ENCODE measurements around the gene TAF11.

DNA sequence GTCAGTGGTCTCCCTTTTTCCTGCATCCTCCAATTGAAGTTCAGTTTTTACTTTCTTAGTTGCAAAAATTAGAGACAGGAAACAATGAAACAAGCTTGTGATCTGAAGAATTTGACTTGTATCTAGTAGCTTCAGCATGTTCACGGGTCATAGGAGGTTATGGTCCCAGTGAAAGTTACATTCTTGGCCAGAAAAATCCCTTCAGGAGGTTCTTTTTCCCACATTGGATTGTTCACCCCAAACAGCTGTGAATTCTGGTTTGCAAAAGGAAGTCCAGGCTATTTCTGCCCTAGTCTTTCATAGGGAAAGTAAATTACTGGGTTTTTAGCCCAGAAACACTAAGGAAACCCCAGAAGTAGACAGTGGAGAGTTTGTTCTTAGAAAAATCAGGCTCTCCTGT lies 9.3 kb upstream of the TAF11 start:
- TF ChIP-seq, protein P1, sequence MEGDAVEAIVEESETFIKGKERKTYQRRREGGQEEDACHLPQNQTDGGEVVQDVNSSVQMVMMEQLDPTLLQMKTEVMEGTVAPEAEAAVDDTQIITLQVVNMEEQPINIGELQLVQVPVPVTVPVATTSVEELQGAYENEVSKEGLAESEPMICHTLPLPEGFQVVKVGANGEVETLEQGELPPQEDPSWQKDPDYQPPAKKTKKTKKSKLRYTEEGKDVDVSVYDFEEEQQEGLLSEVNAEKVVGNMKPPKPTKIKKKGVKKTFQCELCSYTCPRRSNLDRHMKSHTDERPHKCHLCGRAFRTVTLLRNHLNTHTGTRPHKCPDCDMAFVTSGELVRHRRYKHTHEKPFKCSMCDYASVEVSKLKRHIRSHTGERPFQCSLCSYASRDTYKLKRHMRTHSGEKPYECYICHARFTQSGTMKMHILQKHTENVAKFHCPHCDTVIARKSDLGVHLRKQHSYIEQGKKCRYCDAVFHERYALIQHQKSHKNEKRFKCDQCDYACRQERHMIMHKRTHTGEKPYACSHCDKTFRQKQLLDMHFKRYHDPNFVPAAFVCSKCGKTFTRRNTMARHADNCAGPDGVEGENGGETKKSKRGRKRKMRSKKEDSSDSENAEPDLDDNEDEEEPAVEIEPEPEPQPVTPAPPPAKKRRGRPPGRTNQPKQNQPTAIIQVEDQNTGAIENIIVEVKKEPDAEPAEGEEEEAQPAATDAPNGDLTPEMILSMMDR (conservative IDR thresholded peaks at IDR 0.05; ENCODE audit: low read depth, low read length): no peak
- no peak for TF ChIP-seq EZH2 (IDR thresholded peaks at IDR 0.05; ENCODE audit: borderline replicate concordance, low read depth, low read length, poor library complexity, severe bottlenecking)

Measured in A673 (cell line).